HepG2 (cell line): ENCODE results near the gene TBC1D1. TPM values are rescaled to one million over a fixed set of nuclear protein-coding genes. Genes with fewer than 3 reads are reported as not detected.

Source experiments
- ADNP ChIP-seq: sonication (generic); formaldehyde crosslinking; IDR thresholded peaks from 2 replicates; pipeline ENCODE4 v1.4.0; 2020; ENCODE audit warnings: missing genetic modification reagents
- ARNT ChIP-seq: fragments of 450-650 bp; IDR thresholded peaks from 2 replicates; pipeline ENCODE4 v1.6.1; 2017
- CEBPG ChIP-seq: IDR thresholded peaks from 2 replicates; pipeline ENCODE4 v1.6.1; 2016
- CREB1 ChIP-seq, 2 experiments: fragments of 450-650 bp in 1 of 2; IDR thresholded peaks; 2 replicates each; pipeline ENCODE4 v1.6.1; 2016 to 2017; ENCODE audit warnings: control low read depth in 1 of 2, mild to moderate bottlenecking in 1 of 2, missing compliant biosample characterization in 1 of 2, missing genetic modification characterization in 1 of 2
- FOXA1 ChIP-seq, 2 experiments: fragments of 450-650 bp in 1 of 2; sonication (generic) in 1 of 2; formaldehyde crosslinking in 1 of 2; IDR thresholded peaks; 2 replicates each; pipeline versions ENCODE4 v1.4.0 to v1.6.1; 2016 to 2020; ENCODE audit warnings: missing genetic modification reagents in 1 of 2
- HMG20A ChIP-seq: IDR thresholded peaks from 2 replicates; pipeline ENCODE4 v1.6.1; 2016; ENCODE audit warnings: borderline replicate concordance
- HNF4G ChIP-seq, 2 experiments: sonication (generic) in 1 of 2; formaldehyde crosslinking in 1 of 2; IDR thresholded peaks; 2 replicates each; pipeline versions ENCODE4 v1.4.0 to v1.6.1; 2011 to 2020; ENCODE audit warnings: borderline replicate concordance in 2 of 2, low read depth in 2 of 2, mild to moderate bottlenecking in 2 of 2, low read length in 1 of 2, missing genetic modification reagents in 1 of 2, moderate library complexity in 1 of 2
- HOXA5 ChIP-seq: sonication (generic); formaldehyde crosslinking; IDR thresholded peaks from 2 replicates; pipeline ENCODE4 v1.4.0; 2020; ENCODE audit warnings: missing genetic modification reagents
- HOXD1 ChIP-seq: sonication (generic); formaldehyde crosslinking; IDR thresholded peaks from 2 replicates; pipeline ENCODE4 v1.5.0; 2020; ENCODE audit warnings: missing genetic modification reagents
- KAT8 ChIP-seq: IDR thresholded peaks from 2 replicates; pipeline ENCODE4 v1.6.1; 2016; ENCODE audit warnings: missing genetic modification reagents, missing compliant biosample characterization
- KLF9 ChIP-seq: IDR thresholded peaks from 2 replicates; pipeline ENCODE4 v1.6.1; 2016; ENCODE audit warnings: low read depth
- NCOA2 ChIP-seq: sonication (generic); formaldehyde crosslinking; IDR thresholded peaks from 2 replicates; pipeline ENCODE4 v1.8.0; 2022; ENCODE audit warnings: inconsistent platforms
- NR2F2 ChIP-seq: IDR thresholded peaks from 2 replicates; pipeline ENCODE4 v1.6.1; 2012; ENCODE audit warnings: low read depth, inconsistent platforms, borderline replicate concordance
- NR2F6 ChIP-seq, 2 experiments: IDR thresholded peaks; 2 replicates each; pipeline ENCODE4 v1.6.1; 2016; ENCODE audit warnings: antibody characterized with exemption in 1 of 2, mild to moderate bottlenecking in 1 of 2
- POLR2A ChIP-seq, 2 experiments: IDR thresholded peaks; 2 replicates each; pipeline ENCODE4 v1.6.1; 2011; ENCODE audit warnings: low read depth in 2 of 2, low read length in 2 of 2, mild to moderate bottlenecking in 1 of 2, moderate library complexity in 1 of 2; ENCODE audit not compliant: insufficient read depth in 1 of 2
- POLR2AphosphoS5 ChIP-seq: IDR thresholded peaks from 2 replicates; pipeline ENCODE4 v1.6.1; 2012; ENCODE audit warnings: low read depth, low read length
- SALL2 ChIP-seq: sonication (generic); formaldehyde crosslinking; IDR thresholded peaks from 2 replicates; pipeline ENCODE4 v1.8.1; 2023; ENCODE audit warnings: mild to moderate bottlenecking, missing genetic modification reagents, inconsistent platforms
- SAP130 ChIP-seq: IDR thresholded peaks from 2 replicates; pipeline ENCODE4 v1.6.1; 2016; ENCODE audit warnings: low read depth
- SOX5 ChIP-seq: IDR thresholded peaks from 2 replicates; pipeline ENCODE4 v1.6.1; 2016; ENCODE audit warnings: borderline replicate concordance
- ZBTB43 ChIP-seq: sonication (generic); formaldehyde crosslinking; conservative IDR thresholded peaks from 2 replicates; pipeline ENCODE4 v1.4.0; 2020; ENCODE audit warnings: missing genetic modification reagents
- ZNF121 ChIP-seq: sonication (generic); formaldehyde crosslinking; IDR thresholded peaks from 2 replicates; pipeline ENCODE4 v1.5.0; 2020; ENCODE audit warnings: mild to moderate bottlenecking, missing genetic modification reagents
- ZNF263 ChIP-seq: sonication (generic); formaldehyde crosslinking; IDR thresholded peaks from 2 replicates; pipeline ENCODE4 v1.4.0; 2020; ENCODE audit warnings: missing genetic modification reagents
- ZNF3 ChIP-seq: IDR thresholded peaks from 2 replicates; pipeline ENCODE4 v1.7.0; 2017; ENCODE audit warnings: inconsistent platforms
- ZNF564 ChIP-seq: sonication (generic); formaldehyde crosslinking; IDR thresholded peaks from 2 replicates; pipeline ENCODE4 v1.8.1; 2023; ENCODE audit warnings: mild to moderate bottlenecking, missing genetic modification reagents
- ZNF569 ChIP-seq: sonication (generic); formaldehyde crosslinking; IDR thresholded peaks from 2 replicates; pipeline ENCODE4 v1.5.0; 2020; ENCODE audit warnings: mild to moderate bottlenecking, missing genetic modification reagents, moderate library complexity, borderline replicate concordance
- ZNF570 ChIP-seq: sonication (generic); formaldehyde crosslinking; IDR thresholded peaks from 2 replicates; pipeline ENCODE4 v1.4.0; 2020; ENCODE audit warnings: mild to moderate bottlenecking, missing genetic modification reagents, borderline replicate concordance
- ZNF629 ChIP-seq: sonication (generic); formaldehyde crosslinking; conservative IDR thresholded peaks from 2 replicates; pipeline ENCODE4 v1.5.0; 2020; ENCODE audit warnings: missing genetic modification reagents
- ZNF644 ChIP-seq: IDR thresholded peaks from 2 replicates; pipeline ENCODE4 v1.6.1; 2016; ENCODE audit warnings: low read depth
- ZNF879 ChIP-seq: sonication (generic); formaldehyde crosslinking; IDR thresholded peaks from 2 replicates; pipeline ENCODE4 v1.8.1; 2023; ENCODE audit warnings: missing genetic modification reagents
- ZXDC ChIP-seq: sonication (generic); formaldehyde crosslinking; IDR thresholded peaks from 2 replicates; pipeline ENCODE4 v1.5.0; 2020; ENCODE audit warnings: mild to moderate bottlenecking, missing genetic modification reagents
- polyA plus RNA-seq, 8 experiments: library from polyadenylated mRNA; depleted of rRNA in 3 of 8; stranded (reverse) in 7 of 8; unstranded in 1 of 8; fragments of >200 nt; fragmentation: Illumina TruSeq in 4 of 8; extraction: Trizol in 4 of 8; gene quantifications; 2 replicates each; pipeline versions ENCODE4 v1.2.1 to v1.2.3, GENCODE V29; 2011 to 2016; ENCODE audit warnings: low read depth in 4 of 8, missing spikeins in 1 of 8, mixed read lengths in 1 of 8; ENCODE audit not compliant: insufficient read depth in 1 of 8
- total RNA-seq, 5 experiments: library from RNA; depleted of rRNA; stranded (reverse); fragments of >200 nt; fragmentation: Illumina TruSeq; extraction: Trizol; gene quantifications; 2 replicates each; pipeline ENCODE4 v1.2.3, GENCODE V29; 2016; ENCODE audit warnings: low read depth in 1 of 5

TBC1D1 gene
- total and polyA plus RNA-seq, 2 of the 13 experiments (the other 11 are each of a cell fraction or from before 2014, with no cell fraction given): 37.3 to 62.8 TPM

- TF ChIP-seq ZNF564 (CRISPR knock-in tag): 0 out of 2 replicates have a peak, but pooled peaks have one; percentile 22
- peak; percentile 63; the same call in 1 of the 2 replicates for TF ChIP-seq HNF4G (IDR thresholded peaks at IDR 0.05; ENCODE audit: borderline replicate concordance, low read depth, low read length)
- no peak for TF ChIP-seq HNF4G (CRISPR knock-in tag; IDR thresholded peaks at IDR 0.05; ENCODE audit: borderline replicate concordance, low read depth)
- 0 out of 2 replicates have a peak, but pooled peaks have one; percentile 38 for TF ChIP-seq SALL2
- TF ChIP-seq NCOA2 (CRISPR knock-in tag): peak; percentile 72
- TF ChIP-seq KAT8 (CRISPR knock-in tag): 0 out of 2 replicates have a peak, but pooled peaks have one; percentile 32
- TF ChIP-seq POLR2AphosphoS5: no peak
- peak; percentile 44; the same call in 1 of the 2 replicates for TF ChIP-seq HMG20A (CRISPR knock-in tag)
- TF ChIP-seq ZBTB43: 0 out of 2 replicates have a peak, but pooled peaks have one; percentile 33
- no peak for TF ChIP-seq ZNF879 (CRISPR knock-in tag)
- no peak for TF ChIP-seq CREB1 (IDR thresholded peaks at IDR 0.05)
- peak; percentile 43; the same call in 1 of the 2 replicates for TF ChIP-seq CREB1 (CRISPR knock-in tag; IDR thresholded peaks at IDR 0.05)
- TF ChIP-seq ZNF3 (CRISPR knock-in tag): no peak
- no peak for TF ChIP-seq ZNF629
- 0 out of 2 replicates have a peak, but pooled peaks have one; percentile 26 for TF ChIP-seq HOXA5 (CRISPR knock-in tag)
- TF ChIP-seq ZNF121 (CRISPR knock-in tag): no peak
- no peak for TF ChIP-seq ZNF569 (CRISPR knock-in tag)
- no peak for TF ChIP-seq ZXDC (CRISPR knock-in tag)
- TF ChIP-seq ZNF570 (CRISPR knock-in tag): no peak
- peak; percentile 51; the same call in 1 of the 2 replicates for TF ChIP-seq NR2F2
- peak; percentile 49; the same call in 1 of the 2 replicates for TF ChIP-seq ZNF263 (CRISPR knock-in tag)
- peak; percentile 39; the same call in 1 of the 2 replicates for TF ChIP-seq SAP130
- no peak for TF ChIP-seq KLF9 (CRISPR knock-in tag)
- TF ChIP-seq POLR2A (IDR thresholded peaks at IDR 0.05; ENCODE audit: insufficient read depth in 1 of 2, low read depth in 2 of 2, low read length in 2 of 2): no peak
- no peak for TF ChIP-seq ARNT
- no peak for TF ChIP-seq ZNF644 (CRISPR knock-in tag)
- TF ChIP-seq ADNP (CRISPR knock-in tag): no peak
- TF ChIP-seq SOX5 (CRISPR knock-in tag): peak; percentile 53
- peak; percentile 67; the same call in 1 of the 2 replicates for TF ChIP-seq HOXD1 (CRISPR knock-in tag)
- TF ChIP-seq FOXA1 (IDR thresholded peaks at IDR 0.05): no peak
- peak; percentile 46 for TF ChIP-seq FOXA1 (CRISPR knock-in tag; IDR thresholded peaks at IDR 0.05)
- TF ChIP-seq NR2F6 (IDR thresholded peaks at IDR 0.05): peak; percentile 81
- TF ChIP-seq NR2F6 (CRISPR knock-in tag; IDR thresholded peaks at IDR 0.05): peak; percentile 18; the same call in 1 of the 2 replicates
- peak; percentile 82 for TF ChIP-seq CEBPG (CRISPR knock-in tag)
Measured at GRCh38 chr4:38075370-38076152, 184.7 kb downstream of the TBC1D1 start (continued).
